ENCODE results near the gene MEX3D.

DNA sequence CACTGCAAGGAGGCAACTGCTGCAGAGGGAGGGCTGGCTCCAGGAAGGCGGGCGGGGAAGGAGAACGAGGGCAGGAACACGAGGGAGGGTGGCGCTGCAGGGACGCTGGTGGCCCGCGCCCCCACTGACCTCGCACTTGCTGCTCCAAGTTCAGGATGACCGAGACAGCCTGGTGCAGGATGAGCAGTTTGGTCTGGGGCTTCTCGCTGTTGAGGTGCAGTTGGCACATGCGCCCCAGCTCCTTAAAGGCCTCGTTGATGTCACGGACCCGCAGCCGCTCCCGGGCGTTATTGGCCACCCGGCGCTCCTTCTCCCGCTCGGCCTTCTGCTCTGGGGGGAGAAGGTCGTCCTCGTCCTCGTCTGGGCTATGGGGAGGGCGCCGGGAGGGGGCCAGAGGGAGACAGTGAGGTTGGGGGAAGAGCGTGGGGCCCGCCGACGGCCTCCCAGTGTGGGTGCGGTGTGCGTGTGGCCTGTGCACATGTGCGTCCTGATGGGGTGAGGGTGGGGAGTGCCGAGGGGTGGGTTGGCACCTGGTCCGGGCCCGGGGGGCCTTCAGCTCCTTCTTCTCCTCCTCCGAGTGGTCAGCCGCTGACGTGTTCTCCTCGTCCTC is 47.1 kb upstream of the MEX3D start:
- TF ChIP-seq, protein P1, sequence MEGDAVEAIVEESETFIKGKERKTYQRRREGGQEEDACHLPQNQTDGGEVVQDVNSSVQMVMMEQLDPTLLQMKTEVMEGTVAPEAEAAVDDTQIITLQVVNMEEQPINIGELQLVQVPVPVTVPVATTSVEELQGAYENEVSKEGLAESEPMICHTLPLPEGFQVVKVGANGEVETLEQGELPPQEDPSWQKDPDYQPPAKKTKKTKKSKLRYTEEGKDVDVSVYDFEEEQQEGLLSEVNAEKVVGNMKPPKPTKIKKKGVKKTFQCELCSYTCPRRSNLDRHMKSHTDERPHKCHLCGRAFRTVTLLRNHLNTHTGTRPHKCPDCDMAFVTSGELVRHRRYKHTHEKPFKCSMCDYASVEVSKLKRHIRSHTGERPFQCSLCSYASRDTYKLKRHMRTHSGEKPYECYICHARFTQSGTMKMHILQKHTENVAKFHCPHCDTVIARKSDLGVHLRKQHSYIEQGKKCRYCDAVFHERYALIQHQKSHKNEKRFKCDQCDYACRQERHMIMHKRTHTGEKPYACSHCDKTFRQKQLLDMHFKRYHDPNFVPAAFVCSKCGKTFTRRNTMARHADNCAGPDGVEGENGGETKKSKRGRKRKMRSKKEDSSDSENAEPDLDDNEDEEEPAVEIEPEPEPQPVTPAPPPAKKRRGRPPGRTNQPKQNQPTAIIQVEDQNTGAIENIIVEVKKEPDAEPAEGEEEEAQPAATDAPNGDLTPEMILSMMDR (conservative IDR thresholded peaks at IDR 0.05; ENCODE audit: low read depth, low read length) = no peak
- no peak for TF ChIP-seq EZH2 (IDR thresholded peaks at IDR 0.05; ENCODE audit: low read length, unreplicated experiment)
- TF ChIP-seq EZH2phosphoT487 (IDR thresholded peaks at IDR 0.05; ENCODE audit: borderline replicate concordance, low read length) = no peak

Data from PC-3 (cell line).